ENCODE measurements around the gene SYMPK. TPM values are rescaled to one million over a fixed set of nuclear protein-coding genes. Genes with fewer than 3 reads are reported as not detected.

The SYMPK gene
- total RNA-seq, 2 experiments from 2014 or later, result 84.4 to 118 TPM

GRCh38 chr19:45777395-45777961 lies 85.5 kb downstream of the SYMPK start:
- H3K79me2 ChIP-seq (ENCODE audit: insufficient read depth, low read depth, low read length), result no peaks in the 10 kb centered on the region
- no peak overlapping the region for H3K27ac ChIP-seq (ENCODE audit: low read depth, low read length, poor library complexity, severe bottlenecking)
- H3K4me1 ChIP-seq (ENCODE audit: insufficient read depth, low read length, poor library complexity, severe bottlenecking), result peaks cover 25% of the 10 kb centered on the region
- H3K9me3 ChIP-seq (ENCODE audit: low read length), result no peaks in the 10 kb centered on the region
- no peak overlapping the region for H2AFZ ChIP-seq (ENCODE audit: low read length)
- H3K9me2 ChIP-seq (ENCODE audit: insufficient read depth, low read length), result no peaks in the 10 kb centered on the region
- ChIA-PET CTCF (ENCODE audit: unreplicated experiment) (no interaction called here), POLR2A (no interaction called here)
- intact Hi-C loops (cut with micrococcal nuclease; ENCODE audit: unreplicated experiment), result no loop called here
- no peak overlapping the region for H3K4me2 ChIP-seq (ENCODE audit: low read length)
- no peaks in the 10 kb centered on the region; the same call in 1 of the 2 replicates for H4K20me1 ChIP-seq (ENCODE audit: insufficient read depth, low read length)
- no peak overlapping the region for H3K4me3 ChIP-seq (ENCODE audit: low read depth, low read length, poor library complexity, severe bottlenecking)
- H3K36me3 ChIP-seq (ENCODE audit: insufficient read depth, low read length), result peaks cover 7% of the 10 kb centered on the region; the same call in 1 of the 2 replicates
- no peak for DNase-seq (ENCODE audit: low spot score)
- TF ChIP-seq CTCF (conservative IDR thresholded peaks at IDR 0.05; ENCODE audit: low read length) (no peak), EZH2phosphoT487 (IDR thresholded peaks at IDR 0.05; ENCODE audit: borderline replicate concordance, low read depth, low read length) (no peak)
- BruUV-seq (replicated peaks), result no TSS peak

- ChIA-PET CTCF (ENCODE audit: unreplicated experiment) (no interaction called here), POLR2A (no interaction called here)
- intact Hi-C loops (cut with micrococcal nuclease; ENCODE audit: unreplicated experiment), result loop anchor here (5.0 kb wide), 1 partner anchor 82 kb away; the partner anchor contains the start of genes QPCTL and SNRPD2
- Histone ChIP-seq H3K9me3 (ENCODE audit: low read length) (no peaks in the 10 kb centered on the region), H4K20me1 (ENCODE audit: insufficient read depth, low read length) (no peaks in the 10 kb centered on the region), H3K4me2 (ENCODE audit: low read length) (no peak overlapping the region), H3K9me2 (ENCODE audit: insufficient read depth, low read length) (no peaks in the 10 kb centered on the region), H3K79me2 (ENCODE audit: insufficient read depth, low read depth, low read length) (no peaks in the 10 kb centered on the region), H2AFZ (ENCODE audit: low read length) (no peak overlapping the region), H3K4me3 (ENCODE audit: low read depth, low read length, poor library complexity, severe bottlenecking) (no peak overlapping the region), H3K4me1 (ENCODE audit: insufficient read depth, low read length, poor library complexity, severe bottlenecking) (peaks cover 34% of the 10 kb centered on the region), H3K36me3 (ENCODE audit: insufficient read depth, low read length) (peaks cover 7% of the 10 kb centered on the region; the same call in 1 of the 2 replicates), H3K27ac (ENCODE audit: low read depth, low read length, poor library complexity, severe bottlenecking) (no peak overlapping the region)
- TF ChIP-seq EZH2phosphoT487 (IDR thresholded peaks at IDR 0.05; ENCODE audit: borderline replicate concordance, low read depth, low read length), result no peak
- no peak for TF ChIP-seq CTCF (conservative IDR thresholded peaks at IDR 0.05; ENCODE audit: low read length)
- no TSS peak for BruUV-seq (replicated peaks)
- DNase-seq (ENCODE audit: low spot score), result no peak
Observed at GRCh38 chr19:45774765-45775164, 88.2 kb downstream of the SYMPK start.

- Histone ChIP-seq H3K4me3 (ENCODE audit: low read depth, low read length, poor library complexity, severe bottlenecking) (no peak overlapping the region), H4K20me1 (ENCODE audit: insufficient read depth, low read length) (no peaks in the 10 kb centered on the region), H3K9me3 (ENCODE audit: low read length) (no peaks in the 10 kb centered on the region), H3K36me3 (ENCODE audit: insufficient read depth, low read length) (peaks cover 7% of the 10 kb centered on the region; the same call in 1 of the 2 replicates), H3K4me1 (ENCODE audit: insufficient read depth, low read length, poor library complexity, severe bottlenecking) (peaks cover 26% of the 10 kb centered on the region), H3K27ac (ENCODE audit: low read depth, low read length, poor library complexity, severe bottlenecking) (peak overlapping the region; percentile 26), H2AFZ (ENCODE audit: low read length) (no peak overlapping the region), H3K9me2 (ENCODE audit: insufficient read depth, low read length) (no peaks in the 10 kb centered on the region), H3K79me2 (ENCODE audit: insufficient read depth, low read depth, low read length) (no peaks in the 10 kb centered on the region), H3K4me2 (ENCODE audit: low read length) (0 out of 2 replicates have a peak overlapping the region, but pooled peaks have one; percentile 3)
- ChIA-PET CTCF (ENCODE audit: unreplicated experiment) (no interaction called here), POLR2A (interaction anchor here (0.6 kb wide), 1 partner anchor 26 kb away, joined by 4 read pairs; no protein-coding TSS in a partner anchor)
- intact Hi-C loops (cut with micrococcal nuclease; ENCODE audit: unreplicated experiment), result loop anchor here (5.0 kb wide), 1 partner anchor 81 kb away; the partner anchor contains the start of genes QPCTL and SNRPD2
- BruUV-seq (replicated peaks), result no TSS peak
- TF ChIP-seq EZH2phosphoT487 (IDR thresholded peaks at IDR 0.05; ENCODE audit: borderline replicate concordance, low read depth, low read length) (no peak), CTCF (conservative IDR thresholded peaks at IDR 0.05; ENCODE audit: low read length) (0 out of 2 replicates have a peak, but pooled peaks have one; percentile 24)
- DNase-seq (ENCODE audit: low spot score), result peak; percentile 54
Observed at GRCh38 chr19:45773384-45773783, 89.6 kb downstream of the SYMPK start.

Measured in OCI-LY7 (cell line).